GM19238 (cell line): ENCODE data around the gene ACYP2.

Experiments
- DNase-seq: peaks from one replicate; pipeline ENCODE4 v3.0.0; 2011; ENCODE audit warnings: low spot score; ENCODE audit not compliant: insufficient read length

Gene ACYP2

DNA sequence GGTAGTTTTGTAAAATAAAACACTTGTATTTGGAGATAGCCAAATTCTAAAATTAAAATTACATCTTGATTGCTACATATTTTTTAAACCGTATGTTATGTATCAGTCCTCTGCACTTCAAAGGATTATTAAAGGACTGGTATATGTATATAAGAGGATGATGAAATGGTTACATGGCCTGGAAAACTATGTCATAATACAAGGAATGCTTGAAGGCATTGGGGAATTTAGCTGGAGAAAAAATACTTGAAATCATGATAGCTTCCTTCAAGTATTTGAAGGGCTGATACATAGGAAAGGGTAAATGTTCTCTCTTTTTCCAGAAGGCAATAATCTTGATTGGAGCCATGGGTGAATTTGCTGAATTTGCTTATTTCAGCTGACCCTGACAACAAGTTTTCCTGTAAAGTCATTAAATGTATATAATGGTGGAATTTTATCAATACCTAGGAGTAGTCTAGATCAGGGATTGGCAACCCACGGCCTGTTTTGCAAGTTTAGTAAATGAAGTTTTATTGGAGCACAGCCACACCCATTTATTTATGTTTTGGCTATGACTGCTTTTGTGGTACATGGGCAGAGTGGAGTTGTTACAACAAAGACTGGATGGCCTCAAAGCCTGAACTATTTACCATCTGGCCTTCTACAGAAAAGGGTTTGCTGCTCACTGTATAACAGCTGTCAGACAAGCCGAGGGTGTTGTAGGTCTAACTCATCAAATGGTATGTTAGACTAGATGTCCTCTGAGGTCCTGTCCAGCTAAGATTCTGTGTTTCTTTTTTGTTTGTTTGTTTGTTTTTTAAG, 34.4 kb downstream of the ACYP2 start:
- no peak for DNase-seq

DNA sequence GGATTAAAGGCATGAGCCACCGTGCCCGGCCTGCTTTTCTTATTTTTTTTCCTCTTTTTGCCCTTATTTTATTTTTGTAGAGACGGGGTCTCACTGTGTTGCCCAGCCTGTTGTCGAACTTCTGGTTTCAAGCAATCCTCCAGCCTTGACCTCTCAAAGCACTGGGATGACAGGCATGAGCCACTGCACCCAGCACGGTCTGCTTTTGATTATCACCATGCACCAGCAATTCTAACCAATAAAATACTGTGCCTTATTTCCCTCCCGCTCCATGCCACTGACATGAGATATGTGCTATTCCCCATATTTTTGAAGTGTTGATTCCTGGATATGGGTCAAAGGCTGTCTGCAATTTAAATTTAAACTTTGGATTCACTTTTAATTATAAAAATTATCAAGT, 42.9 kb downstream of the ACYP2 start:
- DNase-seq: no peak

DNA sequence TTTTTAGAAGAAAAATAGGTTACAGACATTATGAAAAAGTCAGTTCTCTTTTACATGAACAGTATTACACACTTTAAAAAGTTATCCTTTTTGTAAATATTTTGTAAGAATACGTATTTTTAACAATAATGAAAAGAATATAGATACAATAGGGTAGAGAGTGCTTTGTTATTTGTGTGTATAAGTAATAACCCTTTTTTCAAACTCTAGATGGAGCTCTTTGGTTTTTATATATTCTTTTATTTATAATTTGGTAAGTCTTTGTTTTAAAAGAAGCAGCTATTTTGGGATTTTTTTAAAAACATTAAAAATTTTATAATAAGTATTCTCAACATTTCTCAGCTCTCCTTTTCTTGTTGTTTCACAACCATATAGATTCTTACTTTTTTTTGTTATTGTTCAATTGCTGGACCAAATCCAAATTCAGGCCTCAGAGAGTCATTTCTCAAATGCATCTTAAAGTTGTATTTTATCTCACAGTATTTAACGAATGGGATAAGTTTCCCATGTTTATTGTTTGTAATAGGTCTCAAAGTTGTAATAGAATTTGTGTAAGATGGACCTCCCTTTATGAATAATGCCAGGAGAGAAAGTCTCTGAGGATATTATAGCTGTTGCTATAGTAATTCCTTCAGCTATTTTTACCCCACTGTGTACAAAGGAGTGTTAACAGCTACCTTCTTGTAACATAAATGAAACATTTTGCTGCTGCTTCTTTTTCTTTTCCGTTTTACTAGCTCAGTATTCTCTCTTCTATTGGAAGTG, 46.4 kb downstream of the ACYP2 start:
- DNase-seq: no peak

DNA sequence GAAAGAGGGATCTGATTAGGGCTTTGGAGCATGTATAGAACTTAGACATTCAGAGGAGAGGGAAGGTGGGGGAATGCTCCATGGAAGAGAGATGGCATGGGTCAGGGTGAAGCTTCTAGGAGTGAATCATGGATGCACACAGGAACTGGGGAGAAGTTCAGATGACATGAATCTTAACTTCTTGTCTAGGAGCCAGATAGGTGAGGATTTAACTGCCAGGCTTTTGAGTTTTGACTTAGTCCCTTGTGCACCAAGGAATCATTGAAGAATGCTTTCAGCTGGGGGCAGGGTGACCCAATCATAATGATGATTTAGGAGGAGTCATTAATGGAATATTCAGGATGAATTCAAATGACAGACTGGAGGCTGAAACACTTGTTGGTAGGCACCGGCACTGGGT, 48.7 kb downstream of the ACYP2 start:
- DNase-seq: no peak

DNA sequence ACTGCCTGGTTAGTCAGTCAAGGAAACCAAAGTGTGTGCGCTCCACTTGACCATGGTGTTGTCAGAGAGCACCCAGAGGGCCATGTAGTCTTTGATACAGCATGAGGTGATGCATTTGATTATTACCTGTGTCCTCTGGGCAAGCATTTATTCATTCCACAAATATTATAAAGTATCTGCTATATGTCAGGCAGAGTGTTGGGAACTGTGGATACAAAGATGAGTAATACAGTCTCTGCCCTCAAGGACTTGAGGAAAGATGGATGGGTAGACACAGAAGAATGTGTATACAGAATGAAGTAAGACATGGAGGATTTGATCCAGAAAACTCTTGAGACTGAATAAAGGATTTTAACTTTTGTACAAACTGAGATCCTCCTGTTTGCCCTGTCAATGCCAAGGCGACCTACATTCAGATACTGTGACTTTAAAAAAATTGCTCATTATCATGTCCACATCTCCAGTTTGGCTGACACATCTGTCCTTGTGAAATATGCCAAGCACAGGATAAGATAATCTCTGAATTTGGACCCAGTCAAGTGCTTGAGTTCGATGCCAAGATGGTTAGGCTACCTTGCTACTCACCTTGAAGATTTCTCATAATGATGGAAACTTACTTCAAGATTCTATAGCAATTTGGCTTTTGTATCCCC, 50.8 kb downstream of the ACYP2 start:
- DNase-seq: no peak

DNA sequence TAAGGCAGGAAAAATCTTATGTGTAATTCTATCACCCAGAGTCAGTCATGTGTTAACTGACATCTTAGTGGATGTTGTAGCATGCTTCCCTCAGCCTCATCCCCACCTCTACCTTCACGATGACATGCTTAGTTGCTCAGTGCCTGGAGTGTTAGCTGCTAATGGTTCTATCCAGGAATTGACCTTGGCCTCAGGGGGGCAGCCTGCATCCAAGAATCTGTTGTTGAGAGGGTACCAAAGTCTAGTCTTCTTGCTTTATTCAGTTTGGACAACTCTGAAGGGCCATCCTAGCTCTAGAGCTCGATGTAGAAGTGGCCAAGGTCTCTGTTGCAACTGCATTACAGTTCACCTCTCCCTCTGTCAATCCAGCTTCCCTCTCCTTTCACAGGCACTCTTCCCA, 61.2 kb downstream of the ACYP2 start:
- no peak for DNase-seq

DNA sequence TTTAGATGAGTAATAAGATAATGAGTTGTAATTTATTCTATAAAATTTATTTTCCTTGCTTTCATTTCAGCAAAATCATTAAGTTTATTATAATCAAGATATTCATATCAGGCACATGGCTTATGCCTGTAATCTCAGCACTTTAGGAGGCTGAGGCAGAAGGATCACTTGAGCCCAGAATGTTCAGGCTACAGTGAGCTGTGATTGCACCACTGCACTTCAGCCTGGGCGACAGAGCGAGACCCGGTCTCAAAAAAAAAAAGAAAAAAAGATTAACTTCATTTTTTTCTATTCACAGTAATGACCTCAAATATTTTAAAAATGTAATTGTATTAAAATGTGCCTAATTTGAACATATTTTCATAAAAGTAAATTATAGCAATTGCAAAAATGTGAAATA, 67.9 kb downstream of the ACYP2 start:
- no peak for DNase-seq

DNA sequence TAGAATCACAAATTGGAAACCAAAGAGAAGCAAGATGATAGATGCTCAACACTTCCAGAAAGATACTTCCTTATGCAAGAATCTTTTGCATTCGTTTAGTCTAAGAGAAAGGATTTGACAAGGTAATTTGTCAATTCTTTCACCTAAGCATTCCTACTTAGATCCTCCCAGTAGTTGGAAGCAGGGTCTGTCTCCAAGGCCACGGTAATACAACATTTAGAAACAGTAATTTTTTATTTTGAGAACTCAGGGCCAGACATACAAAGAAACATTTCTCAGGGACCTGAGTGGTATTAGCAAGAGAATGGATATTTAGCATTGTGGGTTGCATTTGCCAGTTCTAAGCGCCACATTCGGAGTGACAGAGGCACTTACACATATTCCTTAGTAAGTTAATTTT, 68.6 kb downstream of the ACYP2 start:
- no peak for DNase-seq

DNA sequence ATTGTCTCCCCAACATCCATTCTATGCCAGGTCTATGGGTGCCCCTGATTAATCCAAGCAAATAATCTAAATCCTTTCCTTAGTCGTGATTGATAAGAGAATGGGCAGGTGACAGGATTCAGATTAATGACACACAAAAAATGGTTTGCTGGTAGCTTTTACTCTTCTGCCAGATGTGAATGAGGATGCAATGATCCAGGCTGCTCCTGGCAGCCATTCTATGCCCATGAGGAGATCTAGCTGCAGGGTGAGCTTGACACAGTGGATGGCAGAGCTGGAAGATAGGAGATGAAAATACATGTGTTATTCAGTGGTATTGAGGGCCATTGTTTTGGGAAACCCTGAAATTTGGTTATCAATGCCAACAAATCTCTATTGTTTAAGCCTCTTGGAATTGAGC, 69.7 kb downstream of the ACYP2 start:
- no peak for DNase-seq

DNA sequence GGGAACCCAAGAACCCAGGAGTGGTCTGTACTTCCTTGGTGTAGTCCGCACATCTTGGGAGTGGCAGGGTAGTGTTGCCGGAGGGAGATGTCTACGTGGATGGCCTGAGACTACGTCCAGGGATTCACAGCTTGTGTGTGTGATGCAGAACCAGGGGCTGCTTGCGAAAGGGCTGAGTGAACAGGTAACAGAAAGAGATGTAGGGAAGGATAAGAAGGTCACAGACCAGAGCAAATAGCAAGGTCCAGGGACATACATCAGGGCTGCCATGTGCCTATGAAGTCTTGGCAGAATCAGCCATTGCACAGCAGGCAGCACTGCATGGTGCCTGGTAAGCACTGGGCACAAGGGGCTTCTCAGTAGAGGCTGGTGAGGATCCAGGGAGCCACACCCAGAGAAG, 71.9 kb downstream of the ACYP2 start:
- no peak for DNase-seq

DNA sequence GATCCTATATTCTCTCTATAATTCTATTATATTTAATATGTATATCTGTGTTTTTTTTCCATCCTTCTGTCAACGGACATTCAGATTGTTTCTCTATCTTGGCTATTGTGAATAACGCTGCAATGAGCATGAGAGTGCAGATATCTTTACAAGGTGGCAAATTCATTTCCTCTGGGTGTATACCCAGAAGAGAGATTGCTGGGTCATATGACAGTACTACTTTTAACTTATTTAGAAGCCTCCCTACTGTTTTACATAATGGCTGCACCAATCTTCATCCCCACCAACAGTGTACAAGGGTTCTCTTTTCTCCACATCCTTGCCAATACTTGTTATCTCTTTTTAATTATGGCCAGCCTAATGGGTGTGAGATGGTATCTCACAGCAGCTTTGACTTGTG, 74.1 kb downstream of the ACYP2 start:
- DNase-seq: no peak

DNA sequence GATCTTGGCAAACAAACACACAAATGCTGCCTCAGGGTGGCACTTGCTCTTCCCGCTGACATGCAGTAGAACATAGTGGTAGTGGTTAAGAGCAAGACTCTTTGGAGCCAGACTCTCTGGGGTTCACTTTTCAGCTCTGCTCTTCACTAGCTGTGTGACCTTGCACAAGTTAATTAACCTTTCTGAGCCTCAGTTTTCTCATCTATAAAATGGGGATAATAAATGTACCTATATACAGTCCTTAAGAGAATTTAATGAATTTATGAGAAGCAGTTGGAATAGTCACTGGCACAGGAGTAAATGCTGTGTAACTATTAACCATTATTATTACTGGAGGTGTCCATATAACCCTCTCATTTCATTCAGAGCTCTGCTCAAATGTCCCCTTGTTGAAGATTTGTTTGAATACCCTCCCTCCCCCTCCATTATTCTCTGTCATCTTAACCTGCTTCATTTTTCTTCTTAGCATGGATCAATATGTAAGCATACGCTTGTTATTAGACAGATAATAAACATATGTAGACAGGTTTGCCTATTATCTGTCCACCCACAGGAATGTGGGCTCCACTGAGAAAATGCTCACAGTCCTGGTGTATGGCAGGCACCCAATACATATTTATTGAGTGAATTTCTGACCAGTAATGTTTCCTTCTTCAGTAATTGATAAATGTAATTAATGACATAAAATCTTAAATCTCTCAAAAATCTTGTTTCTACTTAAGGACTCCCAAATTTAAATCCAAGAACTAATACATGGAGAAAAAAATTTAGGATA, 76.1 kb downstream of the ACYP2 start:
- DNase-seq: no peak

DNA sequence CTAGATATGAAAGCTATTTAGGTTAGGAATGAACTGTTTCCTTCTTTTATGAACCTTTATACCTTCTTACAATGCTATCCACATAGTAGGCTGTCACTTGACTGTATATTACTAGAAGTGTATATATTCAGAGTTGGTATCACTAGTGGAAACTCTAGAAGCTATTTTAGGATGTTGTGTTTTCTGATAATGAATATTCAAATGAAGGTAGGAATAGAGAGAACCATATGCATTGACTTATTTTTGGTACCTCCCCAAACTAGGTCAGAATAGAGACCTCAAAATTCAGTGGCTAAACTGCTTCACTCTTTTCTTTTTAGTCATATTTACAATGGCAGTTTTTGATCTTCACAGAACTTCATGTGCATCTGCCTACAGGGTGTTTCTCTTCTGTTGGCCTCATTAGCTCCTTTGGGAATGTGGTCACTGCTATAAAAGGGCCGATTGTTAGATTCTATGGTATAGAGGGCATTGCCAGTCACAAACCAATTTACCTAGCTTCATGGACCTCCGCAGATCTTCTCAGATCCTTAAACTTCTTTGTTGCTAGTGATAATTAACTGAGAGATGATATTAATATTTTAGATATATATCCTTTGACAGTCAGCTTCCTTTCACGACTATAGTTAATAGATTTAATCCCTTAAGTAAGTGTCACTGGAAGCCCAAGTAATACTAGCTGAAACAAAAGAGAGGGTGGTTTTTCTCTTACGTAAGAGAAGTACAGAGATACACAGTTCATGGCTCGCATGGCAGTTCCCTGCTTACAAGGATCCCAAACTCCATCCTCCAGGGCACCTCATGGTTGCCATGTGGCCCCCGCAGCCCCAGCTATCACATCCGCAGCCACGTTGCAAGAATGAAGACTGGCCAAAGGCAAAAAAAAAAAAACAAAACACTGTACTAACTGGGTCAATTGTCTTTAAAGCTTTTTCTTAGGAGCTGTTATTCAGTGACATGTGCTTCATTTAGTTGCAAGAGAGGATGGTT, 79.6 kb downstream of the ACYP2 start:
- DNase-seq: no peak

DNA sequence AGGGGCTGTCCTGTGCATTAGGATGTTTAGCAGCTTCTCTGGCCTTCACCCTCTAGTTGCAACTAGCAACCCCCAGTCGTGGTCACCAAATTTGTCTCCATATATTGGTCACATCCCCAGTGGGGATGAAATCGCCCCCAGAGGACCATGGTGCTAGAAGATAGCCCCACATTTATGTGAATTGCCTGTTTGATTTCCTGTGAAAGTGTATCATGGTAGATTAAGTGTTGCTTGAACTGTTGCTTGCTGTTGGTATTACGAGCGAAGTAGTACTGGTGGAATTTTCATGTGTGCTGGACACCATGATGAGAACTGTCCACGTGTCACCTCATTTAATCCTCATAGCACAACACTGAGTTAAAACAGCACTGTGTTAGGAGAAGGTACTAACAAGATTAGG, 81.2 kb downstream of the ACYP2 start:
- DNase-seq: no peak

DNA sequence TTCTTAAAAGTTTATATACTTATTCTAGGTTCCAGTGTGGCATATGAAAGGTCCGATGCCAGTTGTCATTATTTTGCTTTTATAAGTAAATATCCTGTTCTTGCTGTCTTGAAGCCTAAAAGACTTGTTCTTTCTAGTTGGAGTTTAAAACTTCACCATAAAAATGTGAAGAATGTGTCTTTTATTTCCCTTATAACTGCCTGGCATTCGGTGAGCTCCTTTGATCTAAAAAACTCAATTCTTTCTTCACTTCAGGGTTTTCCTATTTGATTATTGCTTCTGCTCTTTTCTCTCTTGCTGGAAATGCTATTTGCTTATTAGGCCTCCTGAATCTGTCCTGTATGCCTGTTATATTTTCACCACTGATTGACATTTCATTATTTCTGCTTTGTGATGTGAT, 89.1 kb downstream of the ACYP2 start:
- no peak for DNase-seq

DNA sequence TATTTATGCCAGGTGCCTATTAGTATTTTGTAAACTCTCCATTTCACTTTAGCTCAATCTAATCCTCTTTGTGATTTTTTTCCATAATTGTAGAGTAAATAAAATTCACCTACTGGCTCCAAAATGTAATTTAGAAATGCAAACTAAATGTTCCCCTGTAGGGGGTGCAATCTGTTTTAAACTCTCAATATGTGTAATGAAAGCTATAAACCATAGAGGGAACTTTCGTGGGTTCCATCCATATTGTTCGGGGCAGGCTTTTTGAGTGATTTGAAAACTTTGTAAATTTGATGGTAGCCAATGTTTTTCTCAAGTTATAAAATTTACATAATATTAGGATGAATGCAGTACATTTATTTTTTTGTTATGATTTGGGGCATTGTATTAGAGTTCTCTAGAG, 91.2 kb downstream of the ACYP2 start:
- no peak for DNase-seq

DNA sequence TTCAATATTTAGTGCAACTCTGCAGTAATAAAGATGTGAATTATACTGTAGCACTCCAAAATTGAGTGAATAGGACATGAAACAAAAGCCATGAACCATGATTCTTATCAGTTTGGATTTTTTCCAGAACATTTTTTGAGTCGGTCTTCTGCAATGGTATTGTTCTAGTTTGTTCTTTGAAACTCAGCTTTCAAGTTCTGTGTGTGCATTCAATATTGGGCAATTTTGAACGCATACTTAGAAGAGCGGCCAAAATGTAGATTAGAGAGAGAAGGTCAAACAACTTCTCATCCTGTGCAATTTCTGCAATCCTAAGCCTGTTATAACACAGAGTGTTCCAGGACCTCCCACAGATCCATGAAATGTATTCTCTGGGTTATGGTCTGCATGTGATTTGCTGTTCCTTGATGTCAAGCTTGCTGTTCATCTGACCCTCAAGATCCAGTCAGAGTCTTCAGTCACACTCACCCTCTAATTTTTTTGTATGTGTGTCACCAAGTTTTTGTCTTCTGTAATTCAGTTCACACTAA, 92.3 kb downstream of the ACYP2 start:
- no peak for DNase-seq

DNA sequence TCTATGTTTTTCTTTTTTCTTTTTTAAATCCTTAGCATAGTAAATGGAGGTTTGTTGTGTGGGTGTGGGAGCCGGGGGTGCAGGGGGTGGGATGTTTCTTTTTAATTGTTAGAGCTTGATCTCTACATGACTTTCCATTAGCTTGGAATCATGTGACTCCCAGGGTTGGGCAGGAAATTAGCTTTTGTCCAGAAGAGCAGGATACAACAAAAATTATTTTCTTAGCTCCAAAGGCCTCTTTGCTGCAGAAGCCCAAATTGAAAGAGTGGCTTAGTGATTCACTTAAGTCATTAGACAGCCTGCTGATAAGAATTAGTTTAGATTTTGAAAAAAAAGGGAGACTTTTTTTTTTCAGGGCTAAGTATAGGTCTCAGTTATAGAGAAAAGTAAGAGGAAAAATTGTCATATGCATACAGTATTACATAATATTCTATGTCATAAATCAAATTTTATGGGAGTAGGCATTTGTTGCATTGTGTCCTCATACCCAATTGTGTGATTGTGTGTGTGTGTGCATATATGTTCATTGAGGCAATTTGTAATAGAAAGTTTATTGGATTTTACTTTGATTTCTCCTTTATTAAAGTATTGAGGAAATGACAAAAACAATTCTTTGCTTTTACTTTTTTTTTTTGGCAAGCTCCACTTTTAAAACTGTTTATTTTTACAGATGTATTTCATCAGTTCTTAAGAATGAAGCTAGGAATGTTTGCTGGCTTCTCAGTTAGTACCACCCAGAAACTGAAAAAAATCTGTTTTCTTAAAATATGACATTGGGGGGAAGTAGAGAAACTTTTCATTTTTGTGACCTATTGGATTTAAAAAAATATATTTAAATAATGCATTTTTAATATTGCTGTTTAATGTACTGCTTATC, 93.2 kb downstream of the ACYP2 start:
- DNase-seq: no peak

DNA sequence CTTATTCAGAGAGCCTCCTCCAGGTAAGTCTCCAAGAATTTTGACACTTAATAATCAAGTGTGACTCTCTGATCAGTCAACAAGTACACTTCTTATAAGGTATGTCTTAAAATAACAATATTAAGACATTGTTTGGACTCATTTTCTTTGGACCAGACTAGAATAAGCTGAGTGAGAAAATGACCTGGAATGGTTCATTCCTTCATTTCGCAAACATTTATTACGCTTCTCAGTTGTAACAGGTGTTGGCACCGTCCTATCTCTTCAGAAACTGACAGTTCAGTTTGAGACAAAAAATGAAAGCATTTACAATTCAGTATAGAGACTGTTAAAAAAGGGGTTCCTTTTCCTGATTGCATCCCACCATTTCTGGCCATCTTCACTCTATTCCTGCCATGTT, 94.0 kb downstream of the ACYP2 start:
- no peak for DNase-seq
